HG03103 (cell line): ENCODE results near the gene BCAR1.
"Not testable (repeated sequence)": the region's sequence is repeated elsewhere in the genome, so short reads cannot be mapped to it uniquely, and the experiment has no call there.

Source experiments
- ATAC-seq: cut with Tn5 transposase; IDR thresholded peaks from one replicate; pipeline ENCODE4 v1.9.1; 2021; ENCODE audit warnings: low read depth; ENCODE audit not compliant: unreplicated experiment

BCAR1 gene

GRCh38 chr16:75251280-75252048 lies at the start of gene BCAR1:
BCAR1 (minus strand) TSS chr16:75251624; CDS start chr16:75251482, 142 bp downstream.
- peak; percentile 76 for ATAC-seq

- ATAC-seq, result no peak
Measured at GRCh38 chr16:75298267-75298666, 46.8 kb upstream of the BCAR1 start.

- no peak for ATAC-seq
Measured at GRCh38 chr16:75296606-75297005, 45.2 kb upstream of the BCAR1 start.

GRCh38 chr16:75294773-75295459 lies 43.5 kb upstream of the BCAR1 start:
- ATAC-seq, result no peak

GRCh38 chr16:75293772-75294171 lies 42.3 kb upstream of the BCAR1 start:
- ATAC-seq, result no peak

- ATAC-seq, result no peak
Measured at GRCh38 chr16:75293173-75293572, 41.7 kb upstream of the BCAR1 start.

GRCh38 chr16:75292691-75293090 lies 41.3 kb upstream of the BCAR1 start:
- no peak for ATAC-seq

GRCh38 chr16:75289189-75289588 lies 37.8 kb upstream of the BCAR1 start:
- ATAC-seq, result no peak

- no peak for ATAC-seq
Measured at GRCh38 chr16:75288596-75289120, 37.2 kb upstream of the BCAR1 start.

GRCh38 chr16:75288181-75288580 lies 36.8 kb upstream of the BCAR1 start:
- no peak for ATAC-seq

- ATAC-seq, result no peak
Measured at GRCh38 chr16:75287708-75288107, 36.3 kb upstream of the BCAR1 start.

GRCh38 chr16:75286389-75286788 lies 35.0 kb upstream of the BCAR1 start:
- no peak for ATAC-seq

- no peak for ATAC-seq
Measured at GRCh38 chr16:75282466-75283281, 31.2 kb upstream of the BCAR1 start.

GRCh38 chr16:75281826-75282225 lies 30.4 kb upstream of the BCAR1 start:
- ATAC-seq, result no peak

- ATAC-seq, result not testable (repeated sequence)
Measured at GRCh38 chr16:75281009-75281408, 29.6 kb upstream of the BCAR1 start.

GRCh38 chr16:75280331-75280804 lies 28.9 kb upstream of the BCAR1 start:
- ATAC-seq, result no peak

- no peak for ATAC-seq
Measured at GRCh38 chr16:75279305-75279704, 27.9 kb upstream of the BCAR1 start.

- no peak for ATAC-seq
Measured at GRCh38 chr16:75273054-75273925, 21.9 kb upstream of the BCAR1 start.

GRCh38 chr16:75272629-75273028 lies 21.2 kb upstream of the BCAR1 start:
- not testable (repeated sequence) for ATAC-seq

GRCh38 chr16:75272097-75272551 lies 20.7 kb upstream of the BCAR1 start:
- peak; percentile 56 for ATAC-seq
